Mesendoderm (in vitro differentiated cells): Measurements from ENCODE around the gene SEPTIN11.

ENCODE experiments used
- DNase-seq: peaks from one replicate; pipeline ENCODE4 v3.0.0; 2013
- H2AK5ac ChIP-seq: 2 replicates; pipeline ENCODE4 v1.6.1; 2013; ENCODE audit warnings: low read length, inconsistent platforms
- H2BK120ac ChIP-seq: 2 replicates; pipeline ENCODE4 v1.6.1; 2013; ENCODE audit warnings: low read depth, mild to moderate bottlenecking, low read length, moderate library complexity, mixed read lengths
- H2BK15ac ChIP-seq: replicated peaks from 2 replicates; pipeline ENCODE4 v1.6.1; 2013; ENCODE audit warnings: low read depth, mild to moderate bottlenecking, moderate library complexity
- H2BK5ac ChIP-seq: 2 replicates; pipeline ENCODE4 v1.6.1; 2013; ENCODE audit warnings: low read length, inconsistent platforms
- H3K18ac ChIP-seq: 2 replicates; pipeline ENCODE4 v1.6.1; 2013; ENCODE audit warnings: mild to moderate bottlenecking, low read length, mixed read lengths
- H3K23ac ChIP-seq: one replicate; pipeline ENCODE4 v1.6.1; 2013; ENCODE audit warnings: low read length
- H3K27ac ChIP-seq: 2 replicates; pipeline ENCODE4 v1.5.1; 2013; ENCODE audit warnings: low read depth, mild to moderate bottlenecking, inconsistent platforms, low read length, moderate library complexity
- H3K27me3 ChIP-seq: 2 replicates; pipeline ENCODE4 v1.6.1; 2013; ENCODE audit warnings: low read length, control low read depth, mild to moderate bottlenecking, inconsistent platforms; ENCODE audit not compliant: insufficient read depth, poor library complexity
- H3K36me3 ChIP-seq: 2 replicates; pipeline ENCODE4 v1.6.1; 2013; ENCODE audit warnings: low read length, inconsistent platforms; ENCODE audit not compliant: control insufficient read depth, insufficient read depth
- H3K4ac ChIP-seq: one replicate; pipeline ENCODE4 v1.6.1; 2013; ENCODE audit warnings: low read depth, mild to moderate bottlenecking, low read length, moderate library complexity
- H3K4me1 ChIP-seq: 2 replicates; pipeline ENCODE4 v1.6.1; 2013; ENCODE audit warnings: low read depth, low read length, inconsistent platforms; ENCODE audit not compliant: control insufficient read depth
- H3K4me2 ChIP-seq: 2 replicates; pipeline ENCODE4 v1.6.1; 2013; ENCODE audit warnings: low read length
- H3K4me3 ChIP-seq: 2 replicates; pipeline ENCODE4 v1.5.1; 2013; ENCODE audit warnings: mild to moderate bottlenecking, low read length
- H3K56ac ChIP-seq: one replicate; pipeline ENCODE4 v1.6.1; 2013; ENCODE audit warnings: low read length
- H3K79me1 ChIP-seq: 2 replicates; pipeline ENCODE4 v1.6.1; 2013; ENCODE audit warnings: low read length, inconsistent platforms
- H3K79me2 ChIP-seq: 2 replicates; pipeline ENCODE4 v1.6.1; 2013; ENCODE audit warnings: mild to moderate bottlenecking, low read length; ENCODE audit not compliant: control insufficient read depth, insufficient read depth
- H3K9ac ChIP-seq: 2 replicates; pipeline ENCODE4 v1.6.1; 2013; ENCODE audit warnings: low read length, inconsistent platforms
- H4K5ac ChIP-seq: one replicate; pipeline ENCODE4 v1.6.1; 2013; ENCODE audit warnings: low read length
- H4K8ac ChIP-seq: one replicate; pipeline ENCODE4 v1.6.1; 2013; ENCODE audit warnings: low read depth, mild to moderate bottlenecking, control low read depth, low read length, moderate library complexity
- WGBS: extraction: QIAGEN DNeasy Blood & Tissue Kit; methylation state at CpG from one replicate; pipeline ENCODE4 v1.1.7; 2013; ENCODE audit warnings: low lambda C conversion rate, missing lambda C conversion rate; ENCODE audit not compliant: insufficient coverage; ENCODE audit errors: extremely low coverage; 5-methylcytosine and 5-hydroxymethylcytosine counted together

SEPTIN11 gene

GRCh38 chr4:76977736-76978350 lies 28.3 kb downstream of the SEPTIN11 start:
- H3K4ac ChIP-seq, result no peak overlapping the region
- no peak overlapping the region for H2BK120ac ChIP-seq
- H3K23ac ChIP-seq, result no peak overlapping the region
- H2AK5ac ChIP-seq, result no peak overlapping the region
- no peak overlapping the region for H3K18ac ChIP-seq
- H3K27me3 ChIP-seq, result no peaks in the 10 kb centered on the region
- H3K9ac ChIP-seq, result no peak overlapping the region
- no peak overlapping the region for H3K4me3 ChIP-seq
- peaks cover 6% of the 10 kb centered on the region for H3K4me1 ChIP-seq
- no peak overlapping the region for H3K4me2 ChIP-seq
- DNase-seq, result no peak
- no peak overlapping the region for H4K8ac ChIP-seq
- no peak overlapping the region for H3K27ac ChIP-seq
- H3K79me1 ChIP-seq, result peaks cover 18% of the 10 kb centered on the region
- no peak overlapping the region for H3K56ac ChIP-seq
- H3K36me3 ChIP-seq, result no peaks in the 10 kb centered on the region
- H2BK5ac ChIP-seq, result no peak overlapping the region
- peaks cover 42% of the 10 kb centered on the region for H3K79me2 ChIP-seq
- WGBS, result no CpG with 5 or more reads among the region's 3 CpGs
- H2BK15ac ChIP-seq, result no peak overlapping the region
- H4K5ac ChIP-seq, result no peak overlapping the region

DNA sequence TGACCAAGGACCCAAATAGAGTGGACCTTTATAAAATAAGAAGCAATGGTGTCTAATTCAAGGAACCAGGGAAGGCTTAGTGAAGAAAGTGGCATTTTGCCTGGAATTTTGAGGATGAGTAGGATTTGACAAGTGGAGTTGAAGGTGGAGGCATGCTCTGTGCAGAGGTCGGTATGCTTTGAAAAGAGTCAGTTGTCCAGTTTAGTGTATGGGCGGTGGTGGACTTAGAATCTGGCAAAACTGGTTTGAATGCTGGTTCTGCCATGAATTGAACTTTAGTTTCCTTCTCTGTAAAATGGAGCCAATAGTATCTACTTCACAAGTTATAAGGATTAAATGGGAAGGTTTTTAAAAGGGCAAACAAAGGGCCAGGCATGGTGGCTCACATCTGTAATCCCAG lies 29.7 kb downstream of the SEPTIN11 start:
- peaks cover 8% of the 10 kb centered on the region for H3K4me1 ChIP-seq
- H3K36me3 ChIP-seq, result no peaks in the 10 kb centered on the region
- no peak for DNase-seq
- H2AK5ac ChIP-seq, result no peak overlapping the region
- H3K27me3 ChIP-seq, result no peaks in the 10 kb centered on the region
- H2BK5ac ChIP-seq, result no peak overlapping the region
- H3K18ac ChIP-seq, result no peak overlapping the region
- no peak overlapping the region for H3K4me2 ChIP-seq
- no peak overlapping the region for H3K56ac ChIP-seq
- H2BK120ac ChIP-seq, result no peak overlapping the region
- peaks cover 16% of the 10 kb centered on the region for H3K79me1 ChIP-seq
- no peak overlapping the region for H2BK15ac ChIP-seq
- no peak overlapping the region for H4K8ac ChIP-seq
- H3K9ac ChIP-seq, result no peak overlapping the region
- no peak overlapping the region for H3K4ac ChIP-seq
- no CpG with 5 or more reads among the region's 2 CpGs for WGBS
- H3K23ac ChIP-seq, result no peak overlapping the region
- H3K4me3 ChIP-seq, result no peak overlapping the region
- no peak overlapping the region for H3K27ac ChIP-seq
- H4K5ac ChIP-seq, result no peak overlapping the region
- peaks cover 43% of the 10 kb centered on the region for H3K79me2 ChIP-seq

DNA sequence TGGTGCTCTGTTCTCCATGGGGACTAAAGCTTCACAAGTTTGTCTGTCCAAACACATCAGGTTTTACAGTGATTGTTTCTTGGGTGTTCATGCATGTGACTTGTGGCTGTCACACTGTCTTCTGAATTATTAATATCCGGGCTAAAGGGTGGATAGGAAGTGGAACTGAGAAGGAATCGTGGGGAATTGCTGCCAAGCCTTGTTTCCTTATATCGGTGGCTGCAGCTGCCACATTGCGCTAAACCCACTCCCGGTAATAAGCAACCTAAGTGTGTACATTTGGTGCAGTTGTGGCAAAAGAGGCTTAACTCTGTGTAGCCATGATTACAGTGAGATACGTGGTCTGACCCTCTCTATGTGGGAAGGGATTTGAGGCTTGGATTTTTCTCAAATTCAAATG lies 30.7 kb downstream of the SEPTIN11 start:
- Histone ChIP-seq H3K4ac (no peak overlapping the region), H3K56ac (no peak overlapping the region), H3K23ac (no peak overlapping the region), H3K79me2 (peaks cover 48% of the 10 kb centered on the region), H2BK15ac (no peak overlapping the region), H2BK120ac (no peak overlapping the region), H4K5ac (no peak overlapping the region), H2AK5ac (no peak overlapping the region), H3K4me2 (no peak overlapping the region), H3K36me3 (no peaks in the 10 kb centered on the region), H3K4me1 (peaks cover 13% of the 10 kb centered on the region), H4K8ac (no peak overlapping the region), H3K18ac (no peak overlapping the region), H3K27ac (no peak overlapping the region), H3K9ac (no peak overlapping the region), H3K27me3 (no peaks in the 10 kb centered on the region), H2BK5ac (no peak overlapping the region), H3K4me3 (no peak overlapping the region), H3K79me1 (peaks cover 20% of the 10 kb centered on the region)
- no peak for DNase-seq
- WGBS, result no CpG with 5 or more reads among the region's 6 CpGs

DNA sequence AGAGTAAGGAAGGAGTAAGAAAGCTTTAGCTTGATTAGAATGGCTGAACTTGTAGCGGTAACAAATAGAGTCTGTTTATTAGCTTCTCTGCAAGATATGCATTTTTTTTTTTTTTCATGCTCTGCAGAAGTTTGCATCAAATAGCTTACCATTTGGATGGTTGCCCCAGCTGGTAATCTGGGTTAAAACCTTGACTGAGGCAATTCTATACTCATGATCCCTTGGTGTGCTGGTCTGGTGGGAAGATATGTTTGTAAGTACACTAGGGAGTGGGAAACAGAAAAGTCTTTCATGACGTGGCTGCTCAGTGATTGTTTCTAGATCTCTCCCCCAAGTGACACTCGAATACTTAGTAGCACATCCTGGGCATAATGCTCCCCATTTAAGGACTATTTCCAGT lies 32.1 kb downstream of the SEPTIN11 start:
- Histone ChIP-seq H2AK5ac (no peak overlapping the region), H3K79me2 (peaks cover 52% of the 10 kb centered on the region), H3K4me3 (no peak overlapping the region), H3K56ac (no peak overlapping the region), H3K79me1 (peaks cover 29% of the 10 kb centered on the region), H3K9ac (no peak overlapping the region), H2BK5ac (no peak overlapping the region), H3K4me2 (no peak overlapping the region), H3K23ac (no peak overlapping the region), H4K5ac (no peak overlapping the region), H4K8ac (no peak overlapping the region), H2BK15ac (no peak overlapping the region), H3K36me3 (no peaks in the 10 kb centered on the region), H3K4ac (no peak overlapping the region), H3K4me1 (peaks cover 25% of the 10 kb centered on the region), H3K27ac (no peak overlapping the region), H2BK120ac (no peak overlapping the region), H3K18ac (no peak overlapping the region), H3K27me3 (no peaks in the 10 kb centered on the region)
- WGBS, result no CpG with 5 or more reads among the region's 3 CpGs
- no peak for DNase-seq

DNA sequence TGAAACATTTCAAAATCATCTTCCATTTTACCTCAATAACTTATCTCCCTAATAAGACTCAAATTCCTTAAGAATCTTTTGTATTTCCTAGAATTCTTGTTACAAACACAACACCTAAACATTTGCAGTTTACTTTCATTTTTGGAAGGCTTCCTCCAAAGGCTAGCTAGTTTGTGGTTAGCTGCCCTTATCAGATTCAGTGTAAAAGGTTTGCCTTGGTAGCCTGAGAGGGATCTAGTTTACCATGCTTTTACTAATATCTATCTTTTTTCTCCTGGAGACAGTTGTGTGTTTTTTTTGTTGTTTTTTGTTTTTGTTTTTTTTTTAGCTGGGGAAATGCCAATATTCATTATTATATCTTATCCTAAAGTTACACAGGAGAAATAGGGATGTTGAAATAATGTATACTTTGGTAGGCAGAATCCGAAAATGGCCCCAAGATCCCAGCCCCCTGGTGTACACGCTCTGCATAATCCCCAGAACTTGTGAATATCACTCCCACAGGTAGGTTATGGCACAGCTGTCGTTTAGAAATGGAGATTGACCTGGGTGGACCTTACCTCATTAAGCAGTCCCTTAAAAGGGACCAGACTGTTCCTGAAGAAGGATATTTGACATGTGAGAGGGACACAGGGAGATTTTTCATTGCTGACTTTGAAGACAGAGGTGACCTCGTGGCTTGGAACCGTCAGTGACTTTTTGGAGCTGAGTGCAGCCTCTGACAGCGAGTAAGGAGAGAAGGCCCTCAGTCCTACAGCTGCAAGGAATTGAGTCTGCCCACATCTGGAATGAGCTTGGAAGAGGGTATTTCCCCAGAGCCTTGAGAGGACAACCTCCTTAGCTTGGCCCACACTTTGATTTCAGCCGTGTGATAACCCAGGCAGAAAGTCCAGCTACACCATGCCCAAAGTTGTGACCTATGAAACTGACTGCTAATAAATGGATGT lies 33.4 kb downstream of the SEPTIN11 start:
- Histone ChIP-seq H3K56ac (no peak overlapping the region), H3K27me3 (no peaks in the 10 kb centered on the region), H3K27ac (no peak overlapping the region), H2BK120ac (no peak overlapping the region), H3K36me3 (no peaks in the 10 kb centered on the region), H3K4me1 (peaks cover 31% of the 10 kb centered on the region), H3K4me3 (no peak overlapping the region), H2BK15ac (no peak overlapping the region), H4K8ac (no peak overlapping the region), H4K5ac (no peak overlapping the region), H2AK5ac (no peak overlapping the region), H3K79me1 (peaks cover 33% of the 10 kb centered on the region), H3K18ac (no peak overlapping the region), H3K9ac (no peak overlapping the region), H3K79me2 (peaks cover 54% of the 10 kb centered on the region), H3K4me2 (no peak overlapping the region), H2BK5ac (no peak overlapping the region), H3K4ac (no peak overlapping the region), H3K23ac (no peak overlapping the region)
- WGBS, result no CpG with 5 or more reads among the region's 7 CpGs
- no peak for DNase-seq
